Lower lobe of right lung (tissue), 2 donors: Measurements from ENCODE around the gene ITPKB. TPM values are rescaled to one million over a fixed set of nuclear protein-coding genes. Genes with fewer than 3 reads are reported as not detected.

Experiments
- ATAC-seq, 2 donors: fragments of 200-7000 bp; cut with Tn5 transposase; one replicate each; pipeline ENCODE4 v1.9.1; 2020 to 2022; ENCODE audit warnings: mild to moderate bottlenecking in 2 of 2, moderate library complexity in 2 of 2
- DNase-seq: peaks from one replicate; pipeline ENCODE4 v3.0.0-alpha.2; 2020
- H3K27ac ChIP-seq: fragments of 200-600 bp; one replicate; pipeline ENCODE4 v1.8.0; 2022
- H3K27me3 ChIP-seq: fragments of 200-600 bp; one replicate; pipeline ENCODE4 v1.8.0; 2022; ENCODE audit warnings: low read depth
- H3K36me3 ChIP-seq: fragments of 200-600 bp; one replicate; pipeline ENCODE4 v1.8.0; 2022; ENCODE audit warnings: mild to moderate bottlenecking
- H3K4me1 ChIP-seq: fragments of 200-600 bp; one replicate; pipeline ENCODE4 v1.8.0; 2022
- H3K4me3 ChIP-seq: fragments of 200-600 bp; one replicate; pipeline ENCODE4 v1.8.0; 2022; ENCODE audit warnings: mild to moderate bottlenecking
- H3K9me3 ChIP-seq: fragments of 200-600 bp; one replicate; pipeline ENCODE4 v1.8.0; 2022
- intact Hi-C: fragments of 100-400 bp; cut with DNase I; formaldehyde crosslinking; loops from one replicate; pipeline ENCODE4 v1.11.0; 2022
- total RNA-seq: library from RNA; stranded (reverse); fragmentation: NEBNext Ultra II Directional; extraction: Animal tissue kit (Norgen Biotek cat#: 25700); gene quantifications from one replicate; pipeline ENCODE4 v1.2.1, GENCODE V29; 2021
- TF ChIP-seq, protein P1 (sequence below): fragments of 200-600 bp; IDR thresholded peaks from one replicate; pipeline ENCODE4 v1.8.0; 2022; ENCODE audit warnings: antibody characterized with exemption, mild to moderate bottlenecking
- donor health status: DM: no; HTN: yes; CAD: no; lungs with severe emphysema.

ITPKB gene
- total RNA-seq, 1 donor from 2014 or later, result 42.3 TPM

DNA sequence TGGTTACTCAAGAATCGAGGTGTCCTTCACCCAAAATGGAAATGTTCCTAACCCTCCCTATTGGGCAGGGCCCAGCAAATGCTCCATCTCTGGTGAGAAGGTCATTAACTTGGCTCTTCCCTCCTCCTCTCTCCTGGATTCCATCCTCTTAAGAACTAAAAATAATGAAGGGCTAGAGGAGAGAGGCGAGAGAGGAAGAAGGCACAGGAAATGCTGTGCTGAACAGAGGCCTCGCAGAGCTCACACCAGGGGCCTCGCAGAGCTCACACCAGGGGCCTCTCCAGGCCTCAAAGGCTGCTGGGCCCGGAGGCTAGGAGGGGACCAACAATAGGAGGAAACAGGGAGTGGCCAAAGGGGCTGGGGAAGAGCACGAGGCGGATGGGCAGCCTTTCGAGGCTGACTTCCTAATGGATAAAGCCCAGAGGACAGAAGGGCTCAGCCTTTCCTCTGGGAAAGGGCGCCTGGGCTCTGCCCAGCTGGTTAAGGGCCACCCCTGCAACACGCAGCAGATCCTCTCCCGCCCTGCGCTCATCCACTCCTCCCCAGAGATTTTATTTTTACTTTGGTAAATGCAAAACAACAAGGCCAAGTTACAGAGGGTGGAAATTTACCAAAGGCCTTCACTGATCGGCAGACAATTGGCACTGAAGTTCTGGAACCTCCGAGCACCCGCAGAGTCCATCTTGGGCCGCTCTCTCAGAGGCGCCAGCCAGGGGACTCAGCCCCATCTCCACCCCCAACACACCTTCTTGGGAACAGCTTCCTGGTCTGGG lies 78.5 kb downstream of the ITPKB start:
- ATAC-seq (peak in 1 of 2 donors; percentile 5), DNase-seq (no peak)
- H3K4me1 ChIP-seq, result peaks cover 94% of the 10 kb centered on the region
- peak overlapping the region; percentile 77 for H3K27ac ChIP-seq
- H3K4me3 ChIP-seq, result no peak overlapping the region
- H3K27me3 ChIP-seq, result no peaks in the 10 kb centered on the region
- H3K36me3 ChIP-seq, result no peaks in the 10 kb centered on the region
- H3K9me3 ChIP-seq, result no peaks in the 10 kb centered on the region
- intact Hi-C loops, result no loop called here
- TF ChIP-seq, protein P1, sequence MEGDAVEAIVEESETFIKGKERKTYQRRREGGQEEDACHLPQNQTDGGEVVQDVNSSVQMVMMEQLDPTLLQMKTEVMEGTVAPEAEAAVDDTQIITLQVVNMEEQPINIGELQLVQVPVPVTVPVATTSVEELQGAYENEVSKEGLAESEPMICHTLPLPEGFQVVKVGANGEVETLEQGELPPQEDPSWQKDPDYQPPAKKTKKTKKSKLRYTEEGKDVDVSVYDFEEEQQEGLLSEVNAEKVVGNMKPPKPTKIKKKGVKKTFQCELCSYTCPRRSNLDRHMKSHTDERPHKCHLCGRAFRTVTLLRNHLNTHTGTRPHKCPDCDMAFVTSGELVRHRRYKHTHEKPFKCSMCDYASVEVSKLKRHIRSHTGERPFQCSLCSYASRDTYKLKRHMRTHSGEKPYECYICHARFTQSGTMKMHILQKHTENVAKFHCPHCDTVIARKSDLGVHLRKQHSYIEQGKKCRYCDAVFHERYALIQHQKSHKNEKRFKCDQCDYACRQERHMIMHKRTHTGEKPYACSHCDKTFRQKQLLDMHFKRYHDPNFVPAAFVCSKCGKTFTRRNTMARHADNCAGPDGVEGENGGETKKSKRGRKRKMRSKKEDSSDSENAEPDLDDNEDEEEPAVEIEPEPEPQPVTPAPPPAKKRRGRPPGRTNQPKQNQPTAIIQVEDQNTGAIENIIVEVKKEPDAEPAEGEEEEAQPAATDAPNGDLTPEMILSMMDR, result no peak

DNA sequence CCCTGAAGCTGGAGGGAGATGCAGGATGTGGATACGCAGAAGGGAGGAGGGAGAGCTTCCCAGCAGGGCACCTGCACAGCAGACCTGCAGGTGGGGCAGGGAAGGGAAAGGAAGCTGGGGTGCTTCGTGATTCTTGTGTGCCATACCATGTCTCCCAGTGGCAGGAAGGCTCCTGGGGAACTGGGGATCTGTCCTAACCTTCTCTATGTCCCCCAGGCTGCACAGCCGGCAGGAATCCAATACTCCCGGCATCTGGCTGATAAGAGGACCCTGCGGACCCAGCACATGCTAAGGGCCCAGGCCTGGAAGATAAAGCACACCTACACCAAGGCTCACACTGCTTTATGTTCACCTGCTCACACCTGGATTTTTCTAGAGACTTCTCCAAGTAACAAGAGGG lies 79.4 kb downstream of the ITPKB start:
- Histone ChIP-seq H3K9me3 (no peaks in the 10 kb centered on the region), H3K27ac (peak overlapping the region; percentile 77), H3K27me3 (no peaks in the 10 kb centered on the region), H3K36me3 (no peaks in the 10 kb centered on the region), H3K4me1 (peaks cover 97% of the 10 kb centered on the region), H3K4me3 (no peak overlapping the region)
- ATAC-seq, result no peak
- no peak for DNase-seq
- intact Hi-C loops, result no loop called here
- TF ChIP-seq, protein P1, result no peak

DNA sequence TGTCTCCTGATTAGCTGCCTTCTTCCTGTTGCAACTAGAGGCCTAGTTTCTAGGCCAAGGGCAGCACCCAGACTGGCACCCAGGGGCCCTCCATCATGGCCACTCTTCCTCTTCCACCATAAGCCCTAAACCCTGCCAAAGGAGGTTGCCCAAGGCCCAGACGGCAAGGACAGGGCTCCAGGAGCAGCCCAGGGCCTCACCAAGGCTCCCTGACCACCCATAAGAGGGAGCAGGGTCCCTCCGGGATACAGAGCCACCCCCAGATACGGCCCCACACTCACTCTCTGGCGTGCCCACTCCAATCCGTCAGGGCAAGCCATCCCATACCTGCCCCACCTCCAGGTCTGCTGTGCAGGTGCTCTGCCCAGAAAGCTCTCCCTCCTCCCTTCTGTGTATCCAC lies 79.9 kb downstream of the ITPKB start:
- TF ChIP-seq, protein P1, result no peak
- no peak overlapping the region for H3K27ac ChIP-seq

DNA sequence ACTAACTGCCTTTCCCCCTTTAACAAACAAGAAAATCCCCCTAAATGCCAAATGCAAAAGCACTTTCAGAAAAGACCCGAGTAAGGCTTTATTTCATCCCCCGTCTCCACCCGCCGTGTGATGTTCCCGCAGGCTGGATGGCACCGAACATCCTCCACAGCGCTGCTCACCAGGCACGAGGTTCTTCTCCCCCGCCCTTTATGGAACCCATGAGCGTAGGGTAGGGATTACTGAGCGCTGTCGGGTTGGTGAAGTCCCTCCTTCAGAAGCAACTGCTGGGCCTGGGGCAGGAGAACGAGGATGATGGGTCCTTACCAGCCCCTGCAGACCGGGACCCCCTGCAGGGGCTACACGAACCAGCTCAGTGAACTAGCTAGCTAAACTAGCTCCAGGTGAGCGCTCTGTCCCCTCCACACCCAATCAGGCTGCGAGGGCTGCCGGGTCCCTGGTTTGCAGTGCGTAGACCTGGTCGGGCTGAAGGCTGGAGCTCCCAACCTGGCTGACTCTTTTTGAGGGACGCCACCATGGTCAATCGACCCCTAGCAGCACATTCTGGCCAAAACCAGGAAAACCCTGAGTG lies 80.4 kb downstream of the ITPKB start:
- no peaks in the 10 kb centered on the region for H3K36me3 ChIP-seq
- intact Hi-C loops, result no loop called here
- H3K4me1 ChIP-seq, result peaks cover 97% of the 10 kb centered on the region
- no peaks in the 10 kb centered on the region for H3K9me3 ChIP-seq
- H3K27ac ChIP-seq, result no peak overlapping the region
- no peak overlapping the region for H3K4me3 ChIP-seq
- TF ChIP-seq, protein P1, result no peak
- H3K27me3 ChIP-seq, result no peaks in the 10 kb centered on the region
- ATAC-seq, result no peak
- no peak for DNase-seq

More for the DNA sequence above, 79.9 kb downstream of the ITPKB start:
- ATAC-seq (no peak), DNase-seq (no peak)
- intact Hi-C loops, result no loop called here
- Histone ChIP-seq H3K36me3 (no peaks in the 10 kb centered on the region), H3K4me1 (peaks cover 97% of the 10 kb centered on the region), H3K27me3 (no peaks in the 10 kb centered on the region), H3K9me3 (no peaks in the 10 kb centered on the region), H3K4me3 (no peak overlapping the region)

DNA sequence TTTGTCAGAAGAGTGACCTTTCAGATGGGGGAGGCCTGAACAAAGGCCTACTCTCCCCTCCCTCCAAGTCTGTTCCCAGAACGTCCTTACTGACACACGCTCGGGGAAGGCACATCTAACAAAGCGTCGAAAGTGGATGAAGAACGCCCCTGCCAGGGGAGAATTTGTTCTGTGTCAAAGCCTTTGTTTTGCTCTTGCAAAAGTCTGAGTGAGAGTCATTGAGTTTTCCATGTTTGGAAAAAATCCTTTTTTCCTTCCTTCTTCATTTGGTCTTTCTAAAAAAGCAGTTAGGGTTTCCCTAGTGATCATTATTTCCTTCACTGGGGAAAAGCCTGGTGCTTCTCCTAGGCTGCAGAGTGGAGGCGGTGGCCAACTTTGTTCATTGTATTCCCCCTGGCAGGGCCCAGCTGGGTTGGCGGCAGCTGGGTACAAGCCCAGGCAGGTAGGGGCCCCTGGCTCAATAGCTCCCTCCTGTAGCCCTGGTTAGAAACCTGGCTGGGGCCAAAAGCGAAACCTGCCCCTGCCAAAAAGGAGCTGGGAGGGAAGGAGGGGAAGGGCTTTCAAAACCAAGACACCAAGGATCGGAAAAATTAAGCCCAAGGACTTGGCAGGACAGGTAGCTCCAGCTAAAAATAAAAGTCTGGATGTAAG lies 81.1 kb downstream of the ITPKB start:
- TF ChIP-seq, protein P1, result no peak
- H3K4me3 ChIP-seq, result no peak overlapping the region
- H3K27ac ChIP-seq, result peak overlapping the region; percentile 59
- no peaks in the 10 kb centered on the region for H3K36me3 ChIP-seq
- intact Hi-C loops, result no loop called here
- H3K27me3 ChIP-seq, result no peaks in the 10 kb centered on the region
- ATAC-seq, result no peak
- DNase-seq, result no peak
- H3K4me1 ChIP-seq, result peaks cover 97% of the 10 kb centered on the region
- H3K9me3 ChIP-seq, result no peaks in the 10 kb centered on the region
